GM18505 (cell line): ENCODE results near the gene PRKAR2A.
"Not testable (repeated sequence)": the region's sequence is repeated elsewhere in the genome, so short reads cannot be mapped to it uniquely, and the experiment has no call there.

Experiments
- ATAC-seq: cut with Tn5 transposase; IDR thresholded peaks from one replicate; pipeline ENCODE4 v1.9.1; 2021; ENCODE audit not compliant: unreplicated experiment
- POLR2A ChIP-seq: IDR thresholded peaks from 4 replicates; pipeline ENCODE4 v1.6.1; 2011; ENCODE audit warnings: borderline replicate concordance; ENCODE audit not compliant: insufficient read depth, insufficient read length; ENCODE audit errors: extremely low read depth

PRKAR2A gene

GRCh38 chr3:48826451-48826850 lies 21.2 kb downstream of the PRKAR2A start:
- no peak for ATAC-seq
- TF ChIP-seq POLR2A = no peak

- TF ChIP-seq POLR2A = no peak
- ATAC-seq = no peak
Measured at GRCh38 chr3:48820612-48821324, 26.9 kb downstream of the PRKAR2A start.

GRCh38 chr3:48819234-48820221 lies 28.1 kb downstream of the PRKAR2A start:
- no peak for TF ChIP-seq POLR2A
- no peak for ATAC-seq

- ATAC-seq = no peak
- no peak for TF ChIP-seq POLR2A
Measured at GRCh38 chr3:48811524-48811923, 36.1 kb downstream of the PRKAR2A start.

- ATAC-seq = no peak
- no peak for TF ChIP-seq POLR2A
Measured at GRCh38 chr3:48804930-48805329, 42.7 kb downstream of the PRKAR2A start.

GRCh38 chr3:48800831-48801230 lies 46.8 kb downstream of the PRKAR2A start:
- not testable (repeated sequence) for ATAC-seq

- no peak for ATAC-seq
- no peak for TF ChIP-seq POLR2A
Measured at GRCh38 chr3:48798998-48799397, 48.7 kb downstream of the PRKAR2A start.

GRCh38 chr3:48797626-48798025 lies 50.0 kb downstream of the PRKAR2A start:
- TF ChIP-seq POLR2A = no peak
- no peak for ATAC-seq

GRCh38 chr3:48795997-48796732 lies 51.5 kb downstream of the PRKAR2A start:
- ATAC-seq = no peak

GRCh38 chr3:48793484-48793883 lies 54.2 kb downstream of the PRKAR2A start:
- ATAC-seq = not testable (repeated sequence)

More at GRCh38 chr3:48795997-48796732, 51.5 kb downstream of the PRKAR2A start:
- no peak for TF ChIP-seq POLR2A

GRCh38 chr3:48789665-48790064 lies 58.0 kb downstream of the PRKAR2A start:
- ATAC-seq = no peak
- no peak for TF ChIP-seq POLR2A

- no peak for TF ChIP-seq POLR2A
Measured at GRCh38 chr3:48788544-48789162, 59.0 kb downstream of the PRKAR2A start.

More at GRCh38 chr3:48788544-48789162, 59.0 kb downstream of the PRKAR2A start:
- no peak for ATAC-seq
